ENCODE data around the gene PSPN. TPM values are rescaled to one million over a fixed set of nuclear protein-coding genes. Genes with fewer than 3 reads are reported as not detected.
"Not testable (repeated sequence)": the region's sequence is repeated elsewhere in the genome, so short reads cannot be mapped to it uniquely, and the experiment has no call there.

PSPN gene
- polyA plus RNA-seq, 5 donors, result 1.7 to 3.2 (median 2.1) TPM

DNA sequence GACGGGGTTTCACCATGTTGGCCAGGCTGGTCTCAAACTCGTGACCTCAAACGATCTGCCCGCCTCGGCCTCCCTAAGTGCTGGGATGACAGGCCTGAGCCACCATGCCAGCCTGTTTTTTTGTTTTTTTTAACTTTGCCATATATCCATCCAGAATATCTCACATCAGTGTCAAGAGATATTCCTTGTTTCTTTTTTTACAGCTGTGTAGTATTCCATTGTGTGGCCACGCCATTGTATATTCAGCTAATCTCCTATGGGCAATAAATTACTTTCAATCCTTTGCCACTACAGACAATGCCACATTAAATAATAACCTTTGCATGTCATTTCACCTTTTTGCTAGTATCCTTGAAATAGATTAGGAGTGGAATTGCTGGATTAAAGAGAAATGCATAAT, 33.6 kb upstream of the PSPN start:
- DNase-seq, result no peak

DNA sequence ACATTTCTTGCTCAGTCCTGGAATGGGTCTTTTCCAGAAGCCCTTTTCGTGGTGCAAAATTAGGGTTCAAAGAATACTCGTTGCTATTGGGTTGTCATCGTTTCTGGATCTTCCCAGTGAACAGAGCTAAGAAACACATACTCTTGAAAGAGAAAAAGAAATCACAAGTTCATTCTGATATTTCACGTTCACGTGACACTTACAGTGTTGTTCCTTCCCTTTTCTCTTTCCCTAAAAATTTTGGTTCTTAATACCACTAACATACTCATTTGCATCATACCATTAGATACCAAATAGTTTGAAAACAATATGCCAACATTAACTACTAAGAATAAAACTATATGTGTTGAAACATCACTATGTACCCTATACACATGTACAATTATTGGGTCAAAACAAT, 30.7 kb upstream of the PSPN start:
- no peak for DNase-seq

DNA sequence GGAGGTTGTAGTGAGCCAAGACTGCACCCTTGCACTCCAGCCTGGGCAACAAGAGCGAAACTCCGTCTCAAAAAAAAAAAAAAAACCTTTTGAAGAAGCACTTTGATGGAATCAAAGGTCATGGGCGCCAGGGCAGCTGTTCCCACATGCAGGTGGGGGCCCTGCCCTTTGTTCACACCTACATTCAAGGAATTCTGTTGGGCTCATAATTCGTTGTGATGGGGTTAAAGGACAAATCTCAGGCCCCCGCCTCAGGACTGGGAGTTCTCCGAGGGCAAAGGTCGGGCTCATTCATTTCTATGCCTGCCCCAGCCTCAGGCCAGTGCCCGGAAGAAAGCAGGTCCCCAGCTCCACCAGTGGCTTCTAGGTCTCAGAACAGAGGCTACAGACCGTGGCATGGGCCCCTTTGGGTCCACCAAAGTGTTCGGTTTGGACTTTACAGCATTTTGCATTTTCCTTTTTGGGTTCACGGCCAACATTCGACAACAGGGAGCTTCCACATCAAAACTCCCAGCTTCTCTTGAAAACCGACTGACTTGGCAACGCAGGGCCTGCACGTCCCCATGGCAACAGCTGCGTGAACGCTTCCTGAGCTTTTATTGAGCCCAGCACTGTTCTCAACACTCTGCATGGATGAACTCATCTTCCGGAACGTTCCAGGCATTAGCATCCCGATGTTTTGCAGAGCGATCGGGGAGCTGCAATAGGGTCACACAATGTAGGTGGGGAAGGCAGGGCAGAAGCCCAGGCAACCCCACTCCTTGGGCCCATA, 27.3 kb upstream of the PSPN start:
- DNase-seq, result peak in 1 of 2 donors; percentile 77

DNA sequence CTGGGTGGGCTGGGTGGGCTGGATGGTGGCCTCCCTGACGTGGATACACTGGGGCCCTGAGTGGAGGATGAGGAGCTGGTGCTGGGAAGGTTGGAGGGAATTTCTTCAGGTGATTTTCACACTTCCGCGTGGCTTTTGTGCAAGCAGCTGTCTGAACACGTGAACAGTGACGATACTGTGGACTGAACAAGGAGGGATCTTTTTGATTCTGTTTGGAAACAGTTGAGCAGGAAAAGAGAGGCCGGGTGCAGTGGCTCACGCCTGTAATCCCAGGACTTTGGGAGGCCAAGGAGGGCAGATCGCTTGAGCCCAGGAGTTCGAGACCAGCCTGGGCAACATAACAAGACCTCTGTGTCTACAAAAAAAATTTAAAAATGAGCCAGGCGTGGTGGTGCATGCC, 26.3 kb upstream of the PSPN start:
- no peak for DNase-seq

DNA sequence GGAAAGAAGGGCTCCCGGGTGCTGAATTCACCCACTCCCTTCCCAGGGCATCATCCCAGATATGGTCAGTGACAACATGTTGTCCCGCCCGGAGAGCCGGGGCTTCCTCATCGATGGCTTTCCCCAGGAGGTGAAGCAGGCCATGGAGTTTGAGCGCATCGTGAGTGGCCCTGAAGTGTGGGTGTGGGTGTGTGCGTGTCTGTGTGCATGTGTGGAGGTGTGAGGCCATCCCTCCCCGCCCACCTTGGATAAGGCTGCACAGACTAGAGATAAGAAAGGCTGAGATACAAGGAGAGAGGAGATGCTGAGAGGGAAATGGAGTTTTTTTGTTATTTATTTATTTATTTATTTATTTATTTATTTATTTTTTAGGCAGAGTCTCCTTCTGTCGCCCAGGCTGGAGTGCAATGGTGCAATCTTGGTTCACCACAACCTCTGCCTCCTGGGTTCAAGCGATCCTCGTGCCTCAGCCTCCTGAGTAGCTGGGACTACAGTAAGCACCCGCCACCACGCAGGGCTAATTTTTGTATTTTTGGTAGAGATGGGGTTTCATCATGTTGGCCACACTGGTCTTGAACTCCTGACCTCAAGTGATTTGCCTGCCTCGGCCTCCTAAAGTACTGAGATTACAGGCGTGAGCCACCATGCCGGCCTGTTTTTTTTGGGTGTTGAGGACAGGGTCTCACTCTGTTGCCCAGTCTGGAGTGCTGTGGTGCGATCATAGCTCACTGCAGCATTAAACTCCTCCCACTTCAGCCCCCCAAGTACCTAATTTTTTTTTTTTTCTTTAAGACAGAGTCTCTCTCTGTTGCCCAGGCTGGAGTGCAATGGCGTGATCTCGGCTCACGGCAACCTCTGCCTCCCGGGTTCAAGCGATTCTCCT, 24.6 kb upstream of the PSPN start:
- DNase-seq, result not testable (repeated sequence)

DNA sequence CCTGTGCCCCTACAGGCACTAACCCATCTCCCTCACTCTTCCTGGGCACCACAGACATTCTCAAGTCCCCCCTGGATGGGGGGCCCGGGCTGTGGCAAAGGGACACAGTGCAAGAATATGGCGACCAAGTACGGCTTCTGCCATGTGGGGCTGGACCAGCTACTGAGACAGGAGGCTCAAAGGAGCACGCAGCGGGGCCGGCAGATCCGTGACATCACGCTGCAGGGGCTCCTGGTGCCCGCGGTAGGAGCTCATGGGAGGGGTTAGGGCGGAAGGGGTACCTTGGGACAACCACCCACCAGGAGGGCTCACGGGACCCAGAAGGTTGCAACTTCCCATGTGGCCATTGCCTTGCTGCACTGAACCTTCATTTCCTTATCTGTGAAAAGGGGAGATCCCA, 20.6 kb upstream of the PSPN start:
- no peak for DNase-seq

DNA sequence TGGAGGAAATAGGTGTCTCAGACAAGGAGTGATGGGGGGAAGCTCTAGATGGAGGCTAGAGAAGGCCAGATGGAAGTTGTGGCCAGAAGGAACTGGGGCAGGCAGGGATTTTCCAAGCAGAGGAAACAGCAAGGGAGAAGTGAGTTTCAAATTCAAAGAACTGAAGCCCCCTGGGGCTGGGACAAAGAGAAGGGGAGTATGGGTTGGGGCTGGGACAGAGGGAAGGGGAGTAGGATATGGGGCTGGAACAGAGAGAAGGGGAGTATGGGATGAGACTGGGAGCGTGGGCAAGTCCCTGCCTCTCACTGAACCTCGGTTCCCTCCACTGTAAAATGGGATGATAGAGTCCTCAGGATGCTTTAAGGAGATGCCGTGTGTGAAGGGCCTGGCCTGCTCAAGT, 19.1 kb upstream of the PSPN start:
- no peak for DNase-seq

DNA sequence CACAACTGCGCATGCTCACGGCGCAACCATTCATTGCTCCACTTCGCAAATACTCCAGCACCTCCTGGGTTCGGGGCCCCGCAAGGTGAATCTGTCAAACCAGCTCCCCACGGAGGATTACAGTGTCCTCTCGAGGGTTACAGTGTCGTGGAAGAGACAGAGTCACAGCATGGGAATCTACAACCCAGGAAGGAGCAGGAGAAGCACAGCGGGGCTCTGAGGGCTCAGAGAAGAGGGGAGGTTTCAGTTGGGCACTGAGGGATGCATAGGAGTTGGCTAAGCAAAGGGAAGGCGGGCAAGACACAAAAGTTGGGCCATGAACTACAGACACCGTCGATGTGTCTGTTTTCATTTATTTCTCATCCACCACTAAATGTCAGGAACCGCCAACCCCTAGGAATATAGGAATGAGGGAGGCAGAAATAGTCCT, 18.3 kb upstream of the PSPN start:
- DNase-seq, result no peak

DNA sequence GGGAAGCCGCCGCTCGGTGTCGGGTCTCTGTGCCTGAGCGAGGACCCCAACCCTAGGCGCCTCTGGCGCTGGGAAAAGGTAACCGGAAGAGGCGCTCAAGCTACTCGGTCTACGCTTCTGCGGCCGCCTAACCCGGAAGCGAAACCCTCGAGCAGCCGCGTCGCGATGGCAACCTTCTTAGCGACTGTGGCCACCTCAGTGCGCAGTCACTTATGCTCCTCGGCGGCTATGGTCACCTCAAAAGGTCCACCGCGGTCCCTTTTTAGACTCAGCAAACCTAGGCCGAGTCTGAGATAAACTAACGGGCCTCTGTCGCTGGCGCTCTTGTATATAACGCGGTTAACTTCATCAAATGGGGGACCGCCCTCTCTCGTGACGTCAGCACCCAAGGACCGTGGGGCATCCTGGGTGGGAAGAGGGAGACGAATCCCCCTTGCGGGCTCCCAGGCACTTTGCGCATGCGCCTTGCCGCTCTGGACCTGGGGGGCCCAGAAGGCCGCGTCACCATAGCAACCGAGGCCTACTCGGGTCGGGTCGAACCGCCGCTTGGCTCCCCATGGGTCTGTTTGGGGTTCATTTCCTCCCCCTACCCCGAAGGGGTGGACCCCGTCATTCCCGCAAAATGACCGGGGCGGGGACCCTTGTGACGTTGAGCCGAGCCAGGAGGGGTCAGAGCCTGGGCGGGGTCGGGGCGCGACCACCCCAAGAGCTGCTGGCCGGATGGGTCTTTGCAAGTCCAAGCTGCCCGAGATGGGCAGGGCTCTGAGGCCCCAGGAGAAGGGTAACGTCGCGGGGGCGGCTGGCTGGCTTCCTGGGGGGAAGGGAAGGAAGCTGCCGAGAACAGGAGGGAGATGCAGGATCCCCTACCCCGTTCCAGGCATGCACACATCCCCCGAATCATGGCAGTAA, 17.6 kb upstream of the PSPN start, which contains the start of gene GTF2F1:
GTF2F1 (minus strand) TSS at position 91 of the 909 bp plus-strand sequence. CDS start 169 bp downstream, outside the sequence.
- DNase-seq, result peak; percentile 99

DNA sequence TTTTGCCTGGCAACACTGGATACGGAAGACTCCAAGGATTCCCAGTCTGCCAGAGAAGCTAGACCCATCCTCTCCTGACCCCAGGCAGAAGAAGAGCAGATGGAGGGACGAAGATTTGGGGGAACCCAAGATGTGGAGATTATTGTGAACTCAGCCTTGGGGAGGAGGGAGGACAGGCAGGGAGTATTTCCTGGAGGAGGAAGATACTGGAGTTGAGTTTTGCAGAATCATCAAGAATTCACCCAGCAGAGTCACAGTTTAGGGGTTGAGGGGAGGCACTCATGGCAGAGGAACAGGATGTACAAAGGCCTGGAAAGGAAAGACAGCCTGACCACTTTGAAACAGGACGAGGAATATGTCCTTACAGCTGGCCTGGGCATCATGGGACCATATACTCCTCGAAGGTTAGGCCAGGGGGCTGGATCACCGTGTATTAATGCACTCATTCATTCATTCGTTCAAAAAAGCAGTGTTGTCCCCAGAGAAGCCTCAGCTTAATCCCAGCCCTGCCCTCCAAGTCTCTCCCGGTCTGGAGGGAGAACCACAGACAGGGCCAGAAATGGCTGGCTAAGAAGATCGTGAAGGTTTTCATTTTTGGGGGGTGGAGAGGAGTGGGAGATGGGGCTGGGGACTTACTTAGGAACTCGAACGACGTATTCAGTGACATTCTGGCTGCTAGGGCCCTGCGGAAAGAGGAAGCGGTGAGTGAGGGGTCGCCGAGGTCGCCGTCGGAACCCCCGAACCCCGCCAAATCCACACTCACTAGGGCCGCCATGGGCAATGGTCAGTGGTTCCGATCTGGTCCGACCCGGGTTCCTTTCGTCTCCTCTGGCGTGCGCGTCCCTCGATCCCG, 16.7 kb upstream of the PSPN start:
- no peak for DNase-seq

DNA sequence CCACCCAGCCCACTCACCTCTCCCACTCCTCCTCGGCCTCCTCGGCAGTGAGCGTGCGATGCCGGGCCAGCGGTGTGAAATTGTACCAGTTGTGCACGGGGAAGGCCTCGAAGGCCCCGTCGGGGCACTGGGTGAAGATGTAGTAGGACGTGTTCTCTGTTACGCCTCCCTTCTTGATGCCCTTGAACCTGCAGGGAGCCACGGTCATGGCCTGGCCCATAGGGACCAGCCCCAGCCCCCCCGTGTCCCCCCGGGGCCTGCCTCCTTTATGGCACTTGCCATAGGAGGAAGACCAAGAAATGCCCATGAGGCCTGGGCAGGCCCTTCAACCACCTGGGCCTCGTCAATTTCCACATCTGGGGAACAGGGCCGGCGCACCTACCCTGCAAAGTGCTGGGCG, 11.6 kb upstream of the PSPN start:
- DNase-seq, result no peak

DNA sequence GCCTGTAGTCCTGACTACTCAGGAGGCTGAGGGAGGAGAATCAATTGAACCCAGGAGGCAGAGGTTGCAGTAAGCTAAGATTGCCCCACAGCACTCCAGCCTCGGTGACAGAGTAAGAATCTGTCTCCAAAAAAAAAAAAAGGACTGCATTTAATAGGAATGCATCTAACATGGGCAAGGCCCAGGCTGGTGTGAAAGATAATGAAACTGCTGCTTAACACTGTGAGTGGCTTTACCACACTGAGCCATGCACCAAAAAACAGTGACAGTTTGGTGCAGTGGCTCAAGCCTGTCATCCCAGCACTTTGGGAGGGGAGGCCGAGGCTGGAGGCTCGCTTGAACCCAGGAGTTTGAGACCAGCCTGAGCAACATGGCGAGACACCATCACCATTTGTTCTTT, 8.6 kb upstream of the PSPN start:
- DNase-seq, result no peak

DNA sequence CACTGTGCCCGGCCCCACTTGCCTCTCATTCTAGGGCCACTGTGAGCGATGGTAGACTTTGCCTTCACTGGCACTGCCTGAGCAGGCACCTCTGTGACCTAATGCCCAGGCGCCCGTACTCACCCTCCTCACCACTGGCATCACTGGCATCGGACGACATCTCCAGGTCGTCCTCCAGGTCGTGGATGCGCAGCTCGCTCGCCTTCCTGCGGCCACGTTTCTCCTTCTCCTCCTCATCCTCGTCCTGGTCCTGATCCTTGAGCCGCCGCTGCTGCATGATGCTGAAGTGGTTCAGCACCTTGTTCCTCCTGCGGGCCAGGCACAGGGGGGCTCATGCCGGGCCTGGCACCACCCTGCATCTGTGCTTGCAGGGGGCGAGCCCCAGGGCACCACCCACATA, 7.5 kb upstream of the PSPN start:
- no peak for DNase-seq

DNA sequence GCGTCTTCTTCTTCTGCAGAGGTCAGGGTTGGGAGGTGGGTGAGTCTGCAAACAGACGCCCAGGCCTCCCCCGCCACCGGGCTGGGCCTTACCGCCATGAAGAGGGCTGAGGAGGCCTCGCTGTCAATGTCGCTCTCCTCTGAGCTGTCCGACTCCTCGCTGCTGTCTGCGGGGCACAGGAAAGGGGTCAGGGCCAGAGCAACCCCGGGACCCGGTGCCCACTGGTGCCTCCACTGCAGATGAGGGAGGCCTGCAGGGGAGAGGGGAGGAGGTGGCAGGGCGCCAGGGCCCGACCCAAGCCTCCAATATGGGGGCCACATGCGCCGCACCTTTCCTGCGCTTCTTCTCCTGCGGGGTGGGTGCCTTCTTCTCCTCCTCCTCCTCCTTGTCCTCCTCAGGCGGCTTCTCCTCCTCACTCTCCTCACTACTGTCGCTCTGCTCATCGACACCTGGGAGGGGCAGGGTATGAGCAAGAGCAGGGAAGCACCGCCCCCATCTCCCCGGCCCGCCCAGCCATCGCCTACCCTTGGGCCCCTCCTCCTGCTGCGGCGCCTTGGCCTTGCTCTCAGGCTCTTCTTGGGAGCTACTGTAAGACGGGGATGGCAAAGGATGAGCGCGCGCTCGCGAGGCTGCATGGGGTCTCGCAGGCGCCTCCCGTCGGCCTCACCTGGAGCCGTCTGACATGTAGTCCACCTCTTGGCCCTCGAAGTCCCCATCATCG, 5.5 kb upstream of the PSPN start:
- no peak for DNase-seq

DNA sequence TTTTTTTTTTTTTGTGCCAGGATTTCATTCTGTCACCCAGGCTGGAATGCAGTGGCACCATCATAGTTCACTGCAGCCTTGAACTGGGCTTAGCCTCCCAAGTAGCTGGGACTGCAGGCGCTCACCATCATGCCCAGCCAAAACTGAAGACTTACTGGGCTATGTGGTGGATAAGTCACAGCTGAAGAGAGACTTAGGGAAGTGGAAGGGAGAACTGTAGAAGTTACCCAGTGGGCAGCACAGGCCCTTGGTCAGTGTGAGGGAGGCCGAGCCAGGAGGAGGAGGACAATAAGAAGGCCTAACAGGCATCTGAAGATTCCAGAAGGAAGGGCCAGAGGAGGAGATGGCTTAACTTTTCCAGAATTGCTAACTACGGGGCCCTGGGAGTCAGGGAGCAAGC, 4.0 kb upstream of the PSPN start:
- no peak for DNase-seq

DNA sequence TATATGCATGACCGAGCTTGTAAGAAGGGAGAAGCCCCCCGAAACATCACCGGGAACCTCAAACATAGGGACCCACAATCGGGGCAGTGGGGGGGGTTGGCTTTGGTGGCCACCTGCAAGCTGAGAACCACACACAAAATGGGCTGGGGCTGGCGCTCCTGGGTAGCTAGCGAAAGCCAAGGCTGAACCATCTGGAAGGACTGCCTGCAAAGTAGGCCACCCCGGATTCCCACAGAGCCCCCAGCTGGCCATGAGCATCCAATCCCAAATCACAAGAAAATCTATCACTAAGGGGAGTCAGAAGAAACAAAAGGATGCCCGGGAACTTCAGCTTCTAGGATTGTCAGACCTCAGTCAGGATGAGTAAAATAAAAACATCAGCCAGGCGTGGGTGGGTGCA, 2.8 kb upstream of the PSPN start:
- no peak for DNase-seq

DNA sequence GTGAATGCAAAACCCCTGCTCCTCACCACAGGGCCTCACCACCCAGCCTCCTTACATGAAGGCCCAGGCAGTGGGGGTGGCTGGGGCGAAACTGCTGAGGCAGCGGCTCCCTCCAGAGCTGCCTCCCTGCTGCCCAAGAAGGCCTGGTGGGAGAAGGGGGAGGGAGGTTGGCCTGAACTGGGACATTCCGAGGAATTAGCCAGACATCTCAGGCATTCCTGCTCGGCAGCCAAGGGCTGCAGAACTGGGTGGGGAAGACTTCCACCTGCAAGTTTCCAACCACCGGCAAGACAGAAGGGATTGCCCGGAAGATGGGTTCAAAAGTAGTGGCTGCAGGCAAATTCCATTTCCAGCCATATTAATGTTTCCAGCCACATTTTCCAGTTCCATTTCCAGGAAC, 2.3 kb upstream of the PSPN start:
- DNase-seq, result no peak

DNA sequence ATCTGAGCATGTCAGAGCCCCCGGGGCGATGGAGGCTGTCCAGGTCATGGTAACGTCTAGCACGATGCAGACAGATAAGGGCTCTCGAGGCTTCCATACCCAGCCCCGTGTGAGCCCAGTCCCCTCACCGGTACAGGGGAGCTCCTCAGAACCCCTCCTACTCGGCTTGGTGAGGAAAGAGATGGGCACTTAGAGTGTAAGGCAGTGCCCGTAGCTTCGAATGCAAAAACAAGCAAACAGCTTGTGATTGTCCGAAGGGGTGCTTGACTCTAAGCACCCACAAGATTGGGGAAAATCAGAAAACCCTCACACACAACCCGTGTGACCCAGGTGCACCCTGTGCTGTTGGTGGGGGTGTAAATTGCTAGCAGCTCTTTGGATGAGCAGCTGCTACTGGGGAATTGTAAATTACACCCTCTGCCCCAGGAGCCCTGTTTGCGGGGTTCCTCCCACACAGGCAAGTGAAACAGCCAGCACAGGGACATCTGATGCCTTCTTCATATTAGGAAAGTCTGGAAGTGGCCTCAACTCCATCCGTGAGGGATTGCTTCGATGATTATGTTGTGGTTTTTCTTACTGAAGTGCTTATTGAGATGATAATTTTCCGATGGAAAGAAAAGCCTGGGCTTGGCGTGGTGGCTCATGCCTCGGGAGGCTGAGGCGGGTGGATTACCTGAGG, 918 bp upstream of the PSPN start:
- DNase-seq, result no peak

DNA sequence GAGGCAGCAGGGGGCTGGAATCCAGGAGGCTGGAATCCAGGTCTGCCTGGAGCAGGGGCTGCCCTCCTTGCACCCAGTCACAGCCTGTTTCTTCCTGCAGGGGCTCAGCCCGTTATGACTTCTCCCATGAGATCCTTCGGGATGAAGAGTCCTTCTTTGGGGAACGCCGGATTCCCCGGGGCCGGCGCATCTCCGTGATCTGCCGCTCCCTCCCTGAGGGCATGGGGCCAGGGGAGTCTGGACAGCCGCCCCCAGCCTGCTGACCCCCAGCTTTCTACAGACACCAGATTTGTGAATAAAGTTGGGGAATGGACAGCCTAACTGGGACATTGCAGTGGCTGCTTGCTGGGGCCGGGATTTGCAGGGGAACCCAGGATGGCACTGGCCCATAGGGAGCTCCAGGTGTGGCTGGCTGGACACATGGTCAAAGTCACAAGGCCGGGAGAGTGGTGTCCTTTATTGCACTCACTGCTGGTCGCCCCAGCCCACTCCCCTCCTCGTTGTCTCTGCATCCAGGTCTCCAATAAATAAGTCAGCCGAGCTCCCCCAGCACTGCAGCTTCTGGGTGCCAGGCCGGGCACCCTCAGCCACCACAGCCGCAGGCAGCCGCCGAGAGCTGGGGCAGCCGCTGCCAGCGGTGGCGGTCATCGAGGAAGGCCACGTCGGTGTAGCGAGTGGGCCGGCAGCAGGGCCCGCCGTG, 872 bp downstream of the PSPN start:
- DNase-seq, result no peak

Measured in right lung (tissue), 5 donors.